Measurements from ENCODE around the gene NSMF.

The NSMF gene

DNA sequence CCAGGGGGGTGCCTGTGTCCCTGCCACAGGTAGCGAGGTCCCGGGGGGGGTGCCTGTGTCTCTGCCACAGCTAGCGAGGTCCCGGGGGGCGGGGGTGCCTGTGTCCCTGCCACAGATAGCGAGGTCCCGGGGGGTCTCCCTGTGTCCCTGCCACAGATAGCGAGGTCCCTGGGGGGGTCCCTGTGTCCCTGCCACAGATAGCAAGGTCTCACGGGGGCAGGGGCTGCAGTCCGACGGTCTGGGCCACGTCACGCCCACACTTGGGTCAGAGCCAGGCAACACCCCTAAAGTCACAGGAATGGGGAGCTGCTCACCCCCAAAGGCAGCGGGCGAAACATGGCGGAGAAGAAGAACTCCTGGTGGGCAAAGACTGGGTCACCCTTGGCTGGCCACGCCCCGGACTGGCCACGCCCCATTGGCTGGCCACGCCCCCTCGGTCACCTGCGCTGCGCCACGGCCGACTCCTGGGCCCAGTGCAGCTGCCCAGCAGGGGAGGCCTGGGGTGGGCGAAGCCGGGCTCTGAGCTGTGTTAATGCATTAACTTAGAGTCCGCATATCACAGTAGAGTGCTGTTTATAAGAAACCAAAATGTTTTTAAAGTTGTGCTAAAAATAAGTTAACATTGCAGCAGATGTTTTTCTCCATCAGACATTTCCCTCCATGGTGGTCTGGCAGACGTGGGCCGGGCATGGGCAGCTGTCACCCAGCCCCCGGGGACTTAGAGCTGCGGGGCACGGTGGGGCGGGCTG is 29.0 kb downstream of the NSMF start:
- DNase-seq (ENCODE audit: low spot score), result no peak

DNA sequence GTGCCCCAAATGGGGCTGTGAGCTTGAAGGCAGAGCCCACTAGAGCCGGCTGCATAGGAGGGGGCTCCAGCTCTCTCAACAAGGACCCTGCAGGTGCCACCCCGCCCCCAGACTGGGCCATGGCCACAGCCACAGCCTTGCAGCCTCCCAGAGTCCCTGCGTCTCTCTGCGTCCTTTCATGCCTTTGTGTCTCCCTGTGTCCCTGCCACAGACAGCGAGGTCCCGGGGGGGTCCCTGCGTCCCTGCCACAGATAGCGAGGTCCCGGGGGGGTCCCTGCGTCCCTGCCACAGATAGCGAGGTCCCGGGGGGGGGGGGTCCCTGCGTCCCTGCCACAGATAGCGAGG is 29.6 kb downstream of the NSMF start:
- no peak for DNase-seq (ENCODE audit: low spot score)

DNA sequence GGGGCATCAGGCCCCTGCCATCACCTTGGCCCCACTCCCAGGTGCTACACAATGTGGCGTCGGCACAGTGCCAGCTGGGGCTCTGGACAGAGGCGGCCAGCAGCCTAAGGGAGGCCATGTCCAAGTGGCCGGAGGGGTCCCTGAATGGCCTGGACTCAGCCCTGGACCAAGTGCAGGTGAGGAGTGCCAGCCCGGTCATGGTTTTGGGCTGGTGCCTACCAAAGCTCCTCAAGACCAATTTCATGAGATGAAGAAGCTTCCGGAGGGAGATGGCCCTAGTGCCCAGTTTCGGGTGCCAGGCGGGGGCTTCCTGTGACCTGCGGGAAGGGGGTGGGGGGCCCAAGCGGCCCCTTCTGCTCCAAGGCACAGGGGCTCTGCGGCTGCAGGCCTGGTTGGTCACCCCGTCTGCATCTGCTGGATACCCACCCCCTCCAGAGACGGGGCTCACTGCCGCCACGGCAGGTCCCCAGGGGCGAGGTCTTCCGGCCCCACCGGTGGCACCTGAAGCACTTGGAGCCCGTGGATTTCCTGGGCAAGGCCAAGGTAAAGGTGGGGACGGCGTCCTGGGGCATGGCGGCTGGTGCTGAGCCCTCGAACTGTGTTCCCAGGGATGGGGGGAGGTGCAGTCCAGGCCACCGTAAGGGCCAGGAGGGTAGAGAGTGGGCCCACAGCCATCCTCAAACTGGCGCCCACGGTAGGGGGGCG is 30.1 kb downstream of the NSMF start:
- no peak for DNase-seq (ENCODE audit: low spot score)

DNA sequence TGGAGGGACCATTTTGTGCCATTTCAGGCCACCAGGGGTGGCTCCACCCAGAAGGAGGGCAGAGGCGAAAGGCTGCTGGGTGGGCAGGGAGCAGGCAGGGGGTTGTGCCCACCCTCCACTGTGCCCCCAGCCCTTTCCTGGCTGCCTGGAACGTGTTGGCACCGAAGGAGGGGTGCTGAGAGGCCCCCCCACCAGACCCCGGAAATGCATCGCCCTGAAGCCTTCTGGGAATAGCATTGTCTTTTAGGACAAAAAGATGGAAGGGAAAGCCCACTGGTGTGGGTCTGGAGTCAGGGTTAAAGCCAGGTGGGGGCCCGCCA is 30.9 kb downstream of the NSMF start:
- DNase-seq (ENCODE audit: low spot score), result no peak

DNA sequence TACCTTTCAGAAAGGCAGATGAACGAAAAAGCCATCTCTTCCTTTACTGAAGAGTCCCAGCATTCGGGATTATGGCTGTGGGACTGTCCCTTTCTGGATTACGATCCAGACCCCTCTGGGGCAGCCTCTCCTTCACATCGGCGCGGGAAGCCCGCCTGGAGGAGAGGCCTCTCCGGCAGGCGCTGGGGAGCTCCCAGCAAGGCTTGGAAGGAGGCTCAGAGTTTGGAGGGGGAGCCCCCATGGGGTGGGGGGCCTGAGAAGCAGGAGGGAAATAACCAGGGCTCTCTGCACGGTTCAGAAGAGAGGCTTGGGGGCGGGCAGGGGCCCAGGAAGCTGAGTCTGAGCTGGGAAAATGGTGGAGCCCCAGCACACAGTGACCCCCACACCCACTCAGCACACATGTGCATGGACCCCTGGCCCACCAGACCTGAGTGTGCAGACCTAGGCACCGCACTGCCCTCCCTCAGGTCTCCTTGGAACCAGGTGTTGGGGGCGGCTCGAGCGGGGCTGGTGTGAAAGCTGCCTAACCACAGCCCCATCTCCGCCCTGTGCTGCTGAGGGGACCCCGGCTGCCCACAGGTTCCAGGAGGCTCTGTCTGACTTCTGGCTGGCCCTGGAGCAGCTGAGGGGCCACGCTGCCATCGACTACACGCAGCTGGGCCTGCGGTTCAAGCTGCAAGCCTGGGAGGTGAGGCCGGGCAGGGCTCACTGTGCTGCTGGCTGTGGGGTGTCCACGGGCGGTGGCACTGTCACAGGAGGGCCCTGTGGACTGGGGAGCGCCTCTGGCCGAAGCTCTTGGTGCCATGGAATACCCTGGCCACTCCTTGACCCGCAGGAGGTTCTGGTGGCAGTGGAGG is 31.5 kb downstream of the NSMF start:
- no peak for DNase-seq (ENCODE audit: low spot score)

DNA sequence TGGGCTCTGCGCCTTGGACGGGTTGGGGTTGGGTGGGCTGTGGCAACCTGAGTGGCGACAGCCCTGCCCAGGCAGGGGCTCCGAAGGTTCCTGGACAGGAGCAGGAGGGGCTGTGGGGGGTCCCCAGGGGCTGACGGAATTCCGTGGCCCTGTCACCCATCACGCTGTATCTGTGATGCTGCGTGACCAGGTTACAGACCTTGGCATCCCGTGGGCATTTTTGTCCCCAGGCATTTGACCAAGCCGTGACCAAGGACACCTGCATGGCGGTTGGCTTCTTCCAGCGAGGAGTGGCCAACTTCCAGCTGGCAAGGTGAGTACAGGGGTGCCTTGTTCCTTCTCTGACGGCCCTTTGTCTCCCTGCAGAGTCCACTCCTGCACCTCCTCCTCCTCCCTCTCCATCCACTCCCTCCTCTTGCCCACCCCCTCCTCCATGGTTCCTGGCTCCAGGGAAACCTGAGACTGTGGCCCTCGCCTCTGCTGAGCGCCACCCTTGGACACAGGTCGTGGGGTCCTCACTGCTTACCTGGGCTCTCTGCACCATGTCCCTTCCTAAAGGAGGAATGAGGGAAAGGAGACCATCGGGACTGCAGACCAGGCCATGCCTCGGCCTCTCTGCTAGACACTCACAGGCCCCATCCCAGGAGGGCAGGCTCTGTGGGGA is 33.0 kb downstream of the NSMF start:
- DNase-seq (ENCODE audit: low spot score), result no peak

DNA sequence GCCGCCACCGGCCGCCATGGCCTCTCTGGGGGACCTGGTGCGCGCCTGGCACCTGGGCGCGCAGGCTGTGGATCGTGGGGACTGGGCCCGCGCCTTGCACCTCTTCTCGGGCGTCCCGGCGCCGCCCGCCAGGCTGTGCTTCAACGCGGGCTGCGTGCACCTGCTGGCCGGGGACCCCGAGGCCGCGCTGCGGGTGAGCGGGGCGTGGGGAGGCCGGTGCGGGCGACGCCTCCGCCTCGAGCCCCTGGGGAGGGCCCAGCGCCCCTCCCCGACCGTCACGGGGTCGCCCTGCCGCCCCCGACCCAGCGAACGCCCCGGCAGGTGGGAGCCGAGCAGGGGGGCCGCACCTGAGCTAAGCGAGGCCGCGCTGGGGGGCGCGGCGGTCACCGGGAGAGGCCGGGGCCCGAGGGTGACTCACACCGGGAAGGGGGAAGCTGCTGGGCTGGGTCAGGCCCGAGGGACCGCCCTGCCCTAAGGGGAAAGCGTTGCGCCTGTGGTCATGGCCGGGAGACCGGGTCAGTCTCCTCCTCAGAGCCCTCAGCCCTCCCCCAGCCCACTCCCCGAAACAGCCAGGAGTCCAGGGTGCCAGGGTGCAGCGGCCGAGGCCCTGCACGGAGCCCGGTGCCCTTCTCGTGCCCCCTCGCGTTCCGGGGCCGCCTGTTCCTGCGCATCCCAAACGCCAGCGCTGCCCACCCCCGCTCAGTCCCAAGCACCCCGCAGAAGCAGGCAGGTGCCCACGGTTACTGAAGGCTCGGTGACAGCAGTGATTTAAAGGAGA is 35.4 kb downstream of the NSMF start:
- DNase-seq (ENCODE audit: low spot score), result no peak

DNA sequence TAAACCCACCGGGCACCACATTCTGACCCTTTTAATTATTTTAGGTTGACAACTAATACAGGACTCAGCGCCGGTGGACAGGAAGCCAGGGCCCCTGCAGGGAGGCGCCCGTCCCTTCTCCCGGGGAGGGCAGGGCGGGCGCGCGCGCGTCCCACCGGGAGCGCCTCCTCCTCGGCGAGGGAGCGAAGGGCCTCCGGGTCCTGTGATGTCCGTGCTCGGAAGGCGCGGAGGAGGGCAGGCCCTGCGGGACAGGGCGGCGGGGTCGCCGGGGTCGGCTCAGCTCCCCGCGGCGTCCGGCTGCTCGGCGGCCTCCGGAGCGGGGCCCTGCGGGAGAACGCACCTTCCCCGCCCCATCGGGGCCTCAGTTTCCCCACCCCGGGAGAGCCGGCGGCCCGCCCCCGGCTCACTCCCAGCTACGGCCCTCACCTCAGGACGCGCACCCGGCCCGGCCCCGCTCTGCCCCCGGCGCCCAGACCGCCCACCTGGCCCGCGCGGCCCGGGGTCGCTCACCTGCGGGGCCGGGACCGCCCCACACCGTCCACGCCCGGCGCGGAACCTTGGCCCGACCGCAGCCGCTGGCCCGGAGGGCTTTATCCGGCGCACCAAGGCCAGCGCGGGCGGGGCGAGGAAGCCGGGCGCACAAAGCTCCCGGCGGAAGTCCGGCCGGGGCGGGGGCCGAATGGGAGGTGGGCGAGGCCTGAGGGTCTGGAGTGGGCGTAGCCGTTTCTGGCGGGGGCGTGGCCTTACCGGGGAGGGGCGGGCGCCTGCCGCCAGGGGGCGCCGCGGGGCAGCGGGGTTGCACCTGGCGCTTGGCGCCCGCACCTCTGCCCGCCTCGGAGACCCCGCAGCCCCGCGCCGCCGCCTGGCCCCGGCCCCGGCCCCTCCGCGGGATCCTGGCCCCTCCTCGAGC is 36.3 kb downstream of the NSMF start, which contains the start of the genes EXD3 and NOXA1:
TSS of gene EXD3 (minus strand) at position 559 of the 910 bp plus-strand sequence. CDS start 27,805 bp downstream, outside the sequence.
TSS of gene NOXA1 (plus strand) at position 790 of the 910 bp plus-strand sequence. CDS start 137 bp downstream, outside the sequence.
- DNase-seq (ENCODE audit: low spot score), result peak; percentile 84

DNA sequence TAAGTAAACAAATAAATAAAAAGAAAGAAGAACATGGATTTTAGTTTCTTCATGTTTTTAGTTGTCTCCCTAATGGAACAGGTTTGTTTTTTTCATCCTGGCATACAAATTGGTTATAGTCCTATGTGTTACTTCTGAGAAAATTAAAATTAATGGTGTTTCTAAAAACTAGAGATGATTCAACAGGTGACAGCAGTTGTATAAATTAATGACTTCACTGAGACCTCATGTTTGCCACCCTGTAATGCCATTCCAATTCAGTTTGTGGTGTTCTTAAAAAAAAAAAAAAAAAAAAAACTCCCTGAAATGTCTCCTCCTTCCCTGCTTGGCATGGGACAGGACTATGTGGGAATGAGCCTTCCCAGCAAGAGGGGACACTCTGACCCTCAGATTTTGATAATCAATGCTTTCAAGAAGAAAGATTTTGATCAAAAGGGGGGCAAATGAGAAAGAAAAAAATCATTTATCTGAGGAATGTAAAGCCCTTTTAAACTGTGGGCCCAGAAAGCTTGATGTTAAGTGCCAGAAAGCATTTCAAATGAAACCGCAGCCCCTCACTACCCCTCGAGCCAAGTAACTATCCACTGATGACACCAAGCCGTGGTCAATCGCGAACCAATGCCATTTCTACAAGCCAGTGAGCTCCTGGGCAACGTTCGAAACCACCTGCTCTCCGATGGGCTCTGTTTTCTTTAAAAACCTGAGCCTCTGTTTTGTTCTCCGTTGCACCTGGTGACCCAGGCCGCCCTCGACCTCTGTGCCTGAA is 37.1 kb downstream of the NSMF start:
- no peak for DNase-seq (ENCODE audit: low spot score)

DNA sequence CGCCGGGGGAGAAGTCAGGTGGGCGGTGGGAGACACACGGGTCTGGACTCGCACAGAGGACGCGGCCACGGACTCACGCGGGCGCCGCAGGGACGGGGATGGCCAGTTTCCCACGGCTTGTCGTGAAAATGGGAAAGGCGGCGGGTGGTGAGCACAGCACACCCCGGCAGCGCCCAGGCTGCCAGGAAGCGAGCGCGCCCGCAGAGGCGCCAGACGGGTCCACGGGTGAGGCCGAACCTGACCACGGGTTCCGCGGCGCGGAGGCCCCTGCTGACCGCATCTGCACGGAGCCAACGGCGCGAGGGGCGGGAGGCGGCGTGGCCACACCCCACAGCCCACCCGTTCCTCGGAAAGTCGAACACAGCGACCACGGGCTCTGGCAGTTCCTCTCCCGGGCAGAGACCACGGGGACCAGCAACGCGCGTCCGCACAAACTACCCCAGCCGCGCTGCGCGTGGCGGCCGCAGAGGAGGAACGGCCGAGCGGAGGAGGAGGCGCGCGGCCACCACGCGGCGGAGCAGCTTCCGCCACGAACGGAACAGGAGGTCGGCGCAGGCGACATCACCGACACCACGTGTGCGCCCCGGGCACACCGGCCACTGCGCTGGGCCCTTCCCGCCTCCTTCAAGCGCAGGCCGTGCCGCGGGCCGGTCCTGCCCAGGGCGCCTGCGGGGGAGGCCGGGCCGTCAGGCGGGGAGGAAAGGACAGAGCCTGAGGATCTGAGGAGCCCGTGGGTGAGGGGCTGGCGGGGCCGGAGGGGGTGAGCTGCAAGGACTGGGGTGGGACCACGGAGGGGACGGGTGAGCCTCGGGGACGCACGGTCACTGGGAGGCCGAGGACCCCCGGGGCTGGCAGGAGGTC is 41.7 kb downstream of the NSMF start:
- no peak for DNase-seq (ENCODE audit: low spot score)

DNA sequence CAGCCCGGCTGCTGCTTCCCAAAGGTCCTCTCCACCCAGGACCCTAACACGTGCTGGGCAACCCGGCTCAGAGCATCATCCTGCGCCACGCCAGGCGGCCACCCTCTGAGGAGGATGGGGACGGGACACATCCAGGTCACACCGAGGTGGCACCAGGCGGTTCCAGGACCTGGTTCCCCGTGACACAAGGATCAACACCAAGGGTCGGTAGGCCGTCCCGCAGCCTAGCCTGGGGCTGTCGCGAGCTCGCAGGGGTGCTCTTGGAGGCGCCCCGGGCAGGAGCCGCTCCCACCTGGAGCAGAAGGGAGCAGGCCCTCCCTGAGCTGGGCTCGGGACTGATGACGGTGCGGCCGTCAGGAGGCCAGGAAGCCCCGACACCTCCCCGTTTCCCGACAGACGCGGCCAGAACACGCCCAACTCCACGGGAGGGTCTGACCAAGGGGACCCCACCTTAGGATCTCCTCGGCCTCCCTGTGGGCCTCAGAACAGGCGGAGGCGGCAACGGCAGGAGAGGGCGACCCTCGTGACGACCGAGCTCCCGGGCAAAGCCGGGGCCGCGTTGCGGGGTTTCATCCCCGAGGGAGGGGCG is 42.5 kb downstream of the NSMF start:
- no peak for DNase-seq (ENCODE audit: low spot score)

DNA sequence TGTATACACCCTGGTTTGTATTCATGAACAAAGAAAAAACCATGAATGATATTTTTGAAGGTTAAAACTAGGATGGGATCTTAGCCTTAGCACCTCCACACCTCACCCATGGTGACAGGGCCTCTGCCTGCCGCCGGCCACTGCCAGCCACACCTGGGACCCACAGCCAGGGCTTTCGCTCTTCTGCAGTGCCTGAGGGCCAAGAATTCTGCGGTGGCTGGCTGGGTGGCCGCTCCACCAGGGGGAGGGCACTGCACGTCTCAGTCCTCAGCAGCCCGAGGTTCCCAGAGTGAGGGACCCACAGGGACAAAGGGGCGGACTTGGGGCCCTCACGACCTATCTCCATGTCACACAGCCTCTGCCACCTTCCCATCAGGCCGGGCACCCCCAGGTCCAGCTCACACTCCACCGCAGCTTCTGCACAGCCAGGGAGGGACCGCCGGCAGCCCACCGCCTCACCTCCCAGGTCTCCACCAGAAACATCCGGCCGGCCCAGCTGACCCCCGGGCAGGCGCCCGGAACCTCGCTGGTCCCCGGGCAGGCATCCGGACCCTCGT is 43.0 kb downstream of the NSMF start:
- no peak for DNase-seq (ENCODE audit: low spot score)

DNA sequence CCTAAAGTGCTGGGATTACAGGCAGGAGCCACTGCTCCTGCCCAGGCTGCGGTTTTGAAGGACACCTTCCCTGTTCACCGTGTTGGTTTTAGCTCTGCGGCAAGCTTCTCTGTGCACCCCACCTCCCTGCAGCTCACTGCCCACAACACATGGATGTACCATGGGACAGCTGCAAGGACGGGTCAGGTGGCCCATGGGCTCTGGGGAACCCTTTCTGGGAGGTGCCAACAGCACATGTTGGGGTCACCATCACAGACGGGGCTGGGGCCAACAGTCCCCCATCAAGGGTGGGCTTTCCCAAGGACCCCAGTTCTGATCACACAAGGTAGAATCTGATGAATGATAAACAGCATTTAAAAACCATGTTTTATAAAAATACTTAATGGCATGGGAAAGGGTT is 43.7 kb downstream of the NSMF start:
- no peak for DNase-seq (ENCODE audit: low spot score)

DNA sequence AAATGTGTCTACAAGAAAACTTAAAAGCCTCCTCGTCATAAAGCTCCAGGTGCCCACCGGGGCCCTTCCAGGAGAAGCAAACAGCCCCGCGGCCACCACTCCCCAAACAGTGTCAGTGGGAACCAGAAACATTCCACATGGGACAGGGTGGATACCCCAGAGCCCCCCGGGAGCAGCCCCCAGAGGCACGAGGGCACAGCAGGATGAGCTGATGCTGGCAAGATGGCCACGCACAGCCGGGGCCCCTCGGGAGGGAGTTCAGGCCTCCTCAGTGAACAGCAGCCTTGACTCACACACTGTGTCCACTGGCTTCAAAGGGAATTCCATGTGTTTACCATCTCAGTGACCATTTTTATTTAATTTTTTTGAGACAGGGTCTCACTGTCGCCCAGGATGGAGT is 46.7 kb downstream of the NSMF start:
- no peak for DNase-seq (ENCODE audit: low spot score)

DNA sequence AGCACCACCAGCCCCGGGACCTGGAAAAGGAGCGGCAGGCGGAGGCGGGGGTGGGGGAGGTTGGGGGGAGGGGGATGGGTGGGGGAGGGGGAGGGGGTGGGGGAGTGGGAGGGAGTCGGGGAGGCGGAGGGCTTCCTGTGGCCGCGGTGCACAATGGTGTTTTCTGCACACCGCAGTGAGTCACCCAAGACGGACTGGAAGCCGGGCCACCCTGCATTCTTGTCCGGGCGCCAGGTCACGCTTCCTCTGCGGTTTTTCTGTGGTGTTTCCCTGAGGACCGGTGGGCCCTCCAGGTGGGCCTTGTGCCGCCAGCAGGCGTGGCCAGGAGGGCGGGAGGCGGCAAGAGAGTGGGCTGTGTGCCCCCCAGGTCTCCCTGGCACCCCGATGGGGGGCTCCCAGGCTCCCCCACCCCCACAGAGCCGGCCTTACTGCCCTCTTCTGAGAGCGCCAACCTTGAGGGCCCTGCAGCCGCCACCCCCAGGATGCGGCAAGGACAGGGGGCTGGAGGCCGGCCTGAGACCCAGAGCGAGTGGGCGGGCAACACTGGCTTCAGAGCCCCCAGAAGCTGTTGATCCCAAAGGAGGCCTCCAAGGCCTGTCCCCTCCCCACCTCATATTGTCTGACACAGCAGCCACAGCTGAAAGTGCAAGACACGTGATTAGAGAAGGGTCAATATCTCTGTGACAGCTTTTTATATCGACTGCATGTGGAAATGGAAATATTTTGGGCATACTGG is 47.3 kb downstream of the NSMF start:
- DNase-seq (ENCODE audit: low spot score), result peak; percentile 94

DNA sequence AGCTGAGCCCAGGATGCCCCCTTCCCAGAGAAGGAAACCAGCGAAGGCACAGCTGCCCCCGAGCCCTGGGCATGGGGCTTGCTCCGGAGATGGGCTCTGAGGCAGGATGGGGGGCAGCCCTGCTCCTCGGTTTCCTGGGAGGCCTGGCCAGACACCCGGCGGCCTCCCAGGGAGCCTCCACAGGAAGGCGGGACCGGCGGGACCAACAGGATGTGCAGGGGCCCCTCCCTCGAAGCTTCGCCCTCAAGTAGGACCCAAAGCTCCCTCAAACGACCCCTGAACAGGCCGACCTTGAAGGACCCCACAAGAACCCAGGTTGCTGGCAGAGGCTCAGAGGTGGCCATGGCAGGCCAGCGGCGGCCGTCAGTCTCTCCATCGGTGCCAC is 47.9 kb downstream of the NSMF start:
- no peak for DNase-seq (ENCODE audit: low spot score)

DNA sequence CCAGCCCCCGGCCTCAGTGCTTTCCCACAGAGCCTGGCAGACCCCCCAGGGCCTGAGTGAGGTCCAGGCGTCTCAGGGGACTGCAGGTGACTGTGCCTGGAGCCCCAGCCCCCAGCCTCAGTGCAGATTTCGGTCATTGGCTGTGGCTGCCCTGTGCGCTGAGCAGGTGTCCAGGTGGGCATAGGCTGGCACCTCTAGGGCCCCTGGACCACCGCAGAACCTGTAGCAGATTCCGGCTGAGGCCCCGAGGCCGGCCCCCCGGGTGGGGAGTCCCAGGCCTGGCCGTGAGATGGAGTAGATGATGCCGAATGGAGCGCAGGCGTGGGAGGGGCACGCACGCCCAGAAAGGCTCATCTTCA is 48.3 kb downstream of the NSMF start:
- DNase-seq (ENCODE audit: low spot score), result no peak

Measured in kidney capillary endothelial cell (primary cell).